PC-9 (cell line): ENCODE data around the gene CRY1.

ENCODE experiments used
- CTCF ChIP-seq: fragments of 200-600 bp; sonication (generic); conservative IDR thresholded peaks from 2 replicates; pipeline ENCODE4 v1.6.1; 2017; ENCODE audit warnings: mixed run types, antibody characterized with exemption, mild to moderate bottlenecking, moderate library complexity
- EZH2 ChIP-seq: fragments of 200-600 bp; sonication (generic); IDR thresholded peaks from 2 replicates; pipeline ENCODE4 v1.8.0; 2017; ENCODE audit warnings: antibody characterized with exemption, low read depth

GRCh38 chr12:106956048-106956578 lies 137.2 kb downstream of the CRY1 start:
- TF ChIP-seq CTCF (no peak; the same call in 1 of the 2 replicates), EZH2 (no peak)
